Motor neuron (in vitro differentiated cells): Measurements from ENCODE around the gene GRAP2. TPM values are rescaled to one million over a fixed set of nuclear protein-coding genes. Genes with fewer than 3 reads are reported as not detected.
"Not testable (repeated sequence)": the region's sequence is repeated elsewhere in the genome, so short reads cannot be mapped to it uniquely, and the experiment has no call there.

Experiments
- ATAC-seq, 8 experiments: fragments of 200-7000 bp; cut with Tn5 transposase; replicated peaks in 6 of 8; 2 replicates each; pipeline ENCODE4 v1.8.0; 2021; ENCODE audit warnings: mild to moderate bottlenecking in 8 of 8, moderate library complexity in 8 of 8
- H3K27ac ChIP-seq, 2 donors: fragments of 250-450 bp; sonication (Bioruptor Pico); 2 replicates each; pipeline ENCODE4 v1.9.0; 2021; ENCODE audit warnings: antibody characterized with exemption in 2 of 2, mild to moderate bottlenecking in 2 of 2, moderate library complexity in 1 of 2
- H3K4me1 ChIP-seq, 2 donors: fragments of 250-450 bp; sonication (Bioruptor Pico); replicated peaks in 1 of 2; 2 replicates each; pipeline ENCODE4 v1.6.1; 2021; ENCODE audit warnings: antibody characterized with exemption in 2 of 2, mild to moderate bottlenecking in 2 of 2, moderate library complexity in 1 of 2
- H3K4me3 ChIP-seq, 5 donors: fragments of 250-450 bp; sonication (Bioruptor Pico); 2 replicates each; pipeline ENCODE4 v1.9.0; 2021; ENCODE audit warnings: antibody characterized with exemption in 5 of 5, mild to moderate bottlenecking in 5 of 5, moderate library complexity in 4 of 5
- WGBS, 10 experiments: fragments of 450-650 bp; shearing (Covaris generic); methylation state at CpG; one replicate each; pipeline ENCODE4 v1.0.0; 2022; 5-methylcytosine and 5-hydroxymethylcytosine counted together
- in situ Hi-C, 9 experiments: fragments of 400-800 bp; cut with MboI; loops; one replicate each; pipeline ENCODE4 v1.15.0; 2021; ENCODE audit warnings: low sequenced_read_pairs in 9 of 9, low pct_unique_long_range_greater_than_20kb in 2 of 9; ENCODE audit not compliant: unreplicated experiment in 9 of 9
- total RNA-seq, 8 experiments: library from RNA; unstranded; fragments of 300-600 nt; gene quantifications; 2 replicates each; pipeline versions ENCODE4 v1.2.3 to v1.2.4, GENCODE V29; 2022

The GRAP2 gene
- total RNA-seq, result 1 to 10 TPM in 2 of 8 experiments, under 1 TPM in 3, not detected in 3; 0.46 to 1.2 (median 0.76) TPM

DNA sequence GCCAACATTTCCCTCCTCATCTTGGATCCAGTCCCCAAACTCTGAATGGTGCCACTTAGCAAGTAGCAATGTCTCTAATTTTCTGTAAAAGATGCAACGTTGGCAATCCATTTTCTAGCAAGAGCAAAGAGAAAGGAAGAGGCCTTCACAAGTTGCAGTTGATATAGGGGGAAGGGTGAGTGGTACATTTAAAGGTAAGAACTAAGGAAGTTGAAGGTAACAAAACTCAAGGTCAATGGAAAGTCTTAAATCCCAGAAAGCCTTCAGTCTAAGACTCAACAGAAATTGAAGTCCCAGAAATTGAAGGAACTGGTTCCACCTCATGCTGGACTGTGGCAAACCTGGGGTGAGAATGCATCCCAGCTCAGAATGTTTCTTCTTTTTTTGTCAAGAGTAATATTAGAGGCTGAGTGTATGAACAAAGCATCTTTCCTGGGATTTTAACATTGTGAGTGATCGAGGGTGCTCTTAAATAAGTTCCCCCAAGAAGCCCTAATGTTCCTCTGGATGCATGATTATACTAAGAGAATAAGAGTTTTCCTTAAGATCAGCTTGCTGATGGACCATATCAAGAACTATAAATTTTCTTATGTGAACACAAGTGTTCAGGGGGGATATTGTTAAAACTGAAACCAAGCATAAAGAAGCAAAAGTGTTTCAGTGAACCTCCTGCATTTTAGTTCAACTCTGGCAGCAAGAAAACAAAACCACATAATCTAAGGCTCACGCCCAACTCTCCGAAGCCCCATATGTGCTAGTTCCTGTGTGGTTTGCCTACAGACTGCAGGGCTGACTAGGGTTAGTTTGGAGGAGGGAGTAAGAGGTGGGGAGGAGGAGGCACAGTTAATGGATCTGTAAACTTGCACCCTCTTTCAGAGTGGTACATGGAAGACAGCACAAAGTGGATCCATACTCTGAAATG, at the start of gene GRAP2:
Gene GRAP2, plus strand, starts transcription at position 779 of the 922 bp plus-strand sequence. CDS start 46,023 bp downstream, outside the sequence.
- 0 to 80% (median 50%) methylated on average over 1 to 4 of the region's 4 CpGs; no CpG with 5 or more reads in 1 of the 10 experiments for WGBS, 10 experiments
- in situ Hi-C loops, result no loop called here
- peak in 2 of 8 experiments; percentile 33 to 34 for ATAC-seq
- Histone ChIP-seq H3K27ac (no peak within 1 kb of the TSS), H3K4me1 (no peaks in the 10 kb centered on the region), H3K4me3 (no peak within 1 kb of the TSS)

DNA sequence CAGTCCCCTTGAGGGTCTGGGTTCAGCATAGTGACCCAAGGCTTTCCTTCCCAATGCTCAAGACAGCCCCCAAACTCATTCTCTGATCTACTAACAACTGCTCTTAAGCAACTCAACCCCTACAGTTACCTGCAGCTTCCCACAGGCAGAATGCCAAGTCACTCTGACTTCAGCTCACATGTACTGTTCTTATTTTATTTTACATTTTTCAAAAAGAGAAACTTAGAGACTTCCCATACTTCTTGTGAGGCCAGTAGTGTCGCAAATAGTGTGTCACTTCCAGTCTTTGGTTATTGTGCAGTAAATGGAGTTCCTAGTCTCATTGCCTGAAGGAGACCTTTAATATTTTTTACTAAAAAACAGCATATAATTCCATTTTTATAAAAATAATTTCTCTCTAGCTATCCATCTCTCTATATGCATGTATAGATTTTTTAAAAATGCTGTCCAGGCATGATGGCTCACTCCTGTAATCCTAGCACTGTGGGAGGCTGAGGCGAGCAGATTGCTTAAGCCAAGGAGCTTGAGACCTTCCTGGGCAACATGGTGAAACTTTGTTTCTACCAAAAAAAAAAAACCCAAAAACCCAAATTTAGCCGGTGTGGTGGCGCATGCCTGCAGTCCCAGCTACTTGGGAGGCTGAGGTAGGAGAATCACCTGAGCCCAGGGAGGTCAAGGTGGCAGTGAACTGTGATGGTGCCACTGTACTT, 49.1 kb upstream of the GRAP2 start:
- Histone ChIP-seq H3K27ac (no peak overlapping the region), H3K4me3 (no peak overlapping the region), H3K4me1 (no peaks in the 10 kb centered on the region)
- WGBS, 10 experiments, result 47 to 100% (median 78%) methylated on average over 1 to 4 of the region's 4 CpGs; no CpG with 5 or more reads in 1 of the 10 experiments
- ATAC-seq, result no peak
- in situ Hi-C loops, result no loop called here

DNA sequence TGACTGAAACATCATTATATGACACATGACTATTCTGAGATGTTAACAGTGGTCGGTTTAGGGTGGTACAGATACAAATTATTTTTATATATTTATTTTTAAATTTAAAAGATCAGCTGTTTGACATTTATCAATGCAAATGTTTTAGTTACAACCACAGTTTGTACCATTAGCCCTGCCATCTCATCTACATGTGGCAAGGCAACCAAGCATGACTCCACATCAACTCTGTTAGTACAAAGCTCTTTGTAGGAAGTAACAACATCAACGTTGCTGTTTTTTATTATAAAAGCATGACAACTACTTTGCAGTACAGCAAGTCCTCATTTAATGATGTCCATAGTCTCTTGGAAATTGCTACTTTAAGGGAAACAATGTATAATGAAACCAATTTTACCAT, 48.1 kb upstream of the GRAP2 start:
- in situ Hi-C loops, result no loop called here
- H3K4me3 ChIP-seq, result no peak overlapping the region
- ATAC-seq, result no peak
- no peak overlapping the region for H3K27ac ChIP-seq
- WGBS, 10 experiments, result 0 to 80% (median 53%) methylated on average over 1 to 2 of the region's 2 CpGs; no CpG with 5 or more reads in 1 of the 10 experiments
- H3K4me1 ChIP-seq, result no peaks in the 10 kb centered on the region

DNA sequence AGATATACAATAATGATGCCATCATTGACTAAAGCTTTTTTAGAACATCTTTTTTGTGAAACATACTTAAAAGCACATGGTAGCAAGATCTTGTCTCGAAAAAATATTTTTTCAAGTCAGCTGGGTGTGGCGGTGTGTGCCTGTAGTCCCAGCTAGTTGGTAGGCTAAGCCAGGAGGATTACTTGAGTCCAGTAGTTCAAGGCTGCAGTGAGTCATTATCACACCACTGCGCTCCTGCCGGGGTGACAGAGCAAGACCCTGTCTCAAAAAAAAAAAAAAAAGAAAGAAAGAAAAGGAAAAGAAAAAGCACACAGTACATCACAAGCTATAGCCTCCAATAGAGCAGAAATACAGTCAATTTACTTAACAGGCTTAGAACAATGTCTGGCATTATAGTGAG, 44.3 kb upstream of the GRAP2 start:
- Histone ChIP-seq H3K4me1 (no peaks in the 10 kb centered on the region), H3K27ac (no peak overlapping the region), H3K4me3 (no peak overlapping the region)
- no peak for ATAC-seq
- WGBS, 10 experiments, result 24 to 100% (median 77%) methylated on average over 1 to 4 of the region's 4 CpGs; no CpG with 5 or more reads in 2 of the 10 experiments
- in situ Hi-C loops, result no loop called here

DNA sequence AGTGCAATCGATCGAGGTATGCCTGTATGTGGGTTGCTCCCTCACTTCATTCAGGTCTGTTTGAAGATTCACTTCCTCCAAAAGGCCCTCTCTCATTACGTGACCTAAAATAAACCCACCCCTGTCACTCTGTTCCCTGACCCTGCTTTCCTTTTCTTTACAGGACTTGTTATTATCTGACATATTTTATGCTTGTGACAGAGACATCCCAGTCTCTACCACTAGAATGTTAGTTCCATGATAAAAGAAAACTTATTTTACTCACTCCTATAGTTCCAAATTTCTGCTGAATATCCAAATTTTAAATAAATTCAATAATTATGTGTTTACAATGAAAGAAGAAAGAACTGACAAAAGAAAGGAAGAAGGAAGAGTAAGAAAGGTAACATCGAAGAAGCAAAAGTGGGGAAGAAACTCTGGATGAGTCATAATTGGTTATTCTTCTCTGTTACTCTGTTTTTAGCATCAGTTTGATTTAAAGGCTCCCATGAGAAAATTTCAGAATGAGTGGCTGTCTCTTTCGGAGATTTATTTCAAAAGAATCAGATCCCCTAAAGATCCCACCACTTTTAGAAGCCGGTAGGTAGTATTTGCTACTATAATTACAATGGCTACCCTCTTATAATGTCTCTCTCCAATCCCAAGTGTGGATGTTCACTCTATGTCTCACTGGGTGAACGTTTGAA, 40.8 kb upstream of the GRAP2 start:
- H3K4me3 ChIP-seq, result no peak overlapping the region
- no peak for ATAC-seq
- in situ Hi-C loops, result no loop called here
- no peak overlapping the region for H3K27ac ChIP-seq
- no peaks in the 10 kb centered on the region for H3K4me1 ChIP-seq
- WGBS, 10 experiments, result 19 to 97% (median 68%) methylated on average over 3 to 7 of the region's 7 CpGs

DNA sequence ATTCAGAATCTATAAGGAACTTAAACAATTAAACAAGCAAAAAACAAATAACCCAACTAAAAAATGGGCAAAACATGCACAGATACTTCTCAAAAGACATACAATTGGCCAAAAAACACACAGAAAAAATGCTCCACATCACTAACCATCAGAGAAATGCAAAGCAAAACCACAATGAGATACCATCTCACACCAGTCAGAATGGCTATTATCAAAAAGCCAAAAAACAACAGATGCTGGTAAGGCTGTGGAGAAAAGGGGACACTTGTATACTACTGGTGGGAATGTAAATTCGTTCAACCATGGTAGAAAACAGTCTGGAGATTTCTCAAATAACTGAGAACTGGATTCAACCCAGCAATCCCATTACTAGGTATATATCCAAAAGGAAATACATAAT, 32.1 kb upstream of the GRAP2 start:
- in situ Hi-C loops, result no loop called here
- ATAC-seq, result no peak
- H3K4me3 ChIP-seq, result no peak overlapping the region
- no peak overlapping the region for H3K27ac ChIP-seq
- H3K4me1 ChIP-seq, result no peaks in the 10 kb centered on the region
- 0 to 56% (median 38%) methylated on average over 1 of the region's 1 CpG; no CpG with 5 or more reads in 3 of the 10 experiments for WGBS, 10 experiments

DNA sequence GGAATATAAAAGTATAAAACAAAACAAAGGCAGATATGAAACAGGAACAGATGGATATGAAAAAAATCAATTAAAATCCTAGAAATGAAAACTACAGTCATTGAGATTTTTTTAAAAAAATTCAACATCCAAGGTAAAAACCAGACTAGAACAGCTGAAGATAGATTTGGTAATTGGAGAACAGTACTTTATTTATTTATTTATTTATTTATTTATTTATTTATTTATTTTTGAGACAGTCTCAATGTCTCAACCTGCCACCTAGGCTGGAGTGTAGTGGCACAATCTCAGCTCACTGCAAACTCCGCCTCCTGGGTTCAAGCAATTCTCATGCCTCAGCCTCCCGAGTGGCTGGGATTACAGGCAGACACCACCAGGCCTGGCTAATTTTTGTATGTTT, 31.1 kb upstream of the GRAP2 start:
- H3K27ac ChIP-seq, H3K4me1 ChIP-seq, in situ Hi-C loops, H3K4me3 ChIP-seq, ATAC-seq: not testable (repeated sequence)
- WGBS, 10 experiments, result 19 to 100% (median 83%) methylated on average over 1 to 2 of the region's 2 CpGs; no CpG with 5 or more reads in 2 of the 10 experiments

DNA sequence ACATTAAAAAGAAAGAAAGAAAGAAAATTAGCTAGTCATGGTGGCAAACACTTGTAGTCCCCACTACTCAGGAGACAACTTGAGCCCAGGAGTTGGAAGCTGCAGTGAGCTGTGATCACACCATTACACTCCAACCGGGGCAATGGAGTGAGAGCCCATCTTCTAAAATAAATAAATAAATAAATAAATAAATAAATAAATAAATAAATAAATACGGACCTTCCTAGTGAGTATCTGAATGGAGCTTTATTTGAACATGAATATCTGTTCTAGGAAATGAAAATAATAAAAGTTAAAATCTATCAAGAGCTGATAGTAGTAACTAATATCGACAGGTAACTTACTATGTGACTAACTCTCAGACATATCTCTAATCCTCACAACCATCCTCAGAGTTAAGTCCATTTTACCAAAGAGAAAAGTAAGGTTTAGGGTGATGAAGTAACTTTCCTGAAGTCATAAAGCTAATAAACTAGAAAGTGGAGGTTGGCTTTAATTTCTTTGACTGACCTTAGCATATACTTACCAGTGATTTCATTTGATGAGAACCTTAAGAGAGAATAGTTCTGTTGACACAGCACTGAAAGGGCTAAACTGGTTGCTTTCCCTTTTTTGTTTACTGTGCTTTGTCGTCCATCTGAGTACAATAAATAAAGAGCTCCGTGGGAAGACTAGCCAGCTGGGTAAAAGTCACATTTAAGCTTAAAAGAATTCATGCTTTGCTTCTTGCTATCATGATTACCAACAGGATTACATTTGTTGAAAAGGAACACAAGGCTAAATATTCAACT, 29.7 kb upstream of the GRAP2 start:
- 24 to 80% (median 53%) methylated on average over 3 to 5 of the region's 5 CpGs; no CpG with 5 or more reads in 1 of the 10 experiments for WGBS, 10 experiments
- Histone ChIP-seq H3K27ac (no peak overlapping the region), H3K4me3 (no peak overlapping the region), H3K4me1 (no peaks in the 10 kb centered on the region)
- in situ Hi-C loops, result no loop called here
- peak in 1 of 8 experiments; percentile 55 for ATAC-seq

DNA sequence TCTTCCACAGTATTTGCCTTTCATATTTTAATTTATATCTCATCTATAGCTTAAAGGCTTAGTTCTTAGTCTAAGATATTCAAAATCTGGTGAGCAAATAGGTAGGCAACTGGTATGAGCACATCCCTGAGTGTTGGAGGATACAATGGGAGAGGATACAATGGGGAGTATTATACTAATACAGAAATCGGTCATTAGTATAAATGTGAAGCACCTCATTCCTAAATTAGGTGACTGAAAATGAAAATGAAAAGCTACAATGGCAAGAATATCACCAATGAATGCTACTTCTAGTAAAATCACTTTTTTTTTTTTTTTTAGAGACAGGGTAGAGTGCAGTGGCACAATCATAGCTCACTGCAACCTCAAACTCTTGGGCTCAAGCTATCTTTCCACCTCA, 28.3 kb upstream of the GRAP2 start:
- no peak for ATAC-seq
- no peak overlapping the region for H3K27ac ChIP-seq
- in situ Hi-C loops, result no loop called here
- H3K4me1 ChIP-seq, result no peaks in the 10 kb centered on the region
- no peak overlapping the region for H3K4me3 ChIP-seq
- WGBS, 10 experiments, result 0 to 100% (median 47%) methylated on average over 1 of the region's 1 CpG; no CpG with 5 or more reads in 4 of the 10 experiments

DNA sequence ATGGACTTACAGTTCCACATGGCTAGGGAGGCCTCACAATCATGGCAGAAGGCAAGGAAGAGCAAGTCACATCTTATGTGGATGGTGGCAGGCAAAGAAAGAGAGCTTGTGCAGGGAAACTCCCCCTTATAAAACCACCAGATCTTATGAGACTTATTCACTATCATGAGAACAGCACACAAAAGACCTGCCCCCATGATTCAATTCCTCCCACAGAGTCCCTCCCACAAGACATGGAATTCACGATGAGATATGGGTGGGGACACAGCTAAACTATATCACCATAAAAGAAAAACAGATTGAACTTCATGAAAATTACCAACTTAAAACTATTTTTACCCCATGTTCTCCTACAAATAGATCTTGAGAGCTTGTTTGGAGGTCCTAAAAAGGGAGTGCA, 26.9 kb upstream of the GRAP2 start:
- Histone ChIP-seq H3K4me3 (no peak overlapping the region), H3K27ac (no peak overlapping the region), H3K4me1 (no peaks in the 10 kb centered on the region)
- in situ Hi-C loops, result no loop called here
- peak in 2 of 8 experiments; percentile 31 to 65 for ATAC-seq
- 0 to 86% (median 80%) methylated on average over 1 of the region's 1 CpG; no CpG with 5 or more reads in 4 of the 10 experiments for WGBS, 10 experiments

DNA sequence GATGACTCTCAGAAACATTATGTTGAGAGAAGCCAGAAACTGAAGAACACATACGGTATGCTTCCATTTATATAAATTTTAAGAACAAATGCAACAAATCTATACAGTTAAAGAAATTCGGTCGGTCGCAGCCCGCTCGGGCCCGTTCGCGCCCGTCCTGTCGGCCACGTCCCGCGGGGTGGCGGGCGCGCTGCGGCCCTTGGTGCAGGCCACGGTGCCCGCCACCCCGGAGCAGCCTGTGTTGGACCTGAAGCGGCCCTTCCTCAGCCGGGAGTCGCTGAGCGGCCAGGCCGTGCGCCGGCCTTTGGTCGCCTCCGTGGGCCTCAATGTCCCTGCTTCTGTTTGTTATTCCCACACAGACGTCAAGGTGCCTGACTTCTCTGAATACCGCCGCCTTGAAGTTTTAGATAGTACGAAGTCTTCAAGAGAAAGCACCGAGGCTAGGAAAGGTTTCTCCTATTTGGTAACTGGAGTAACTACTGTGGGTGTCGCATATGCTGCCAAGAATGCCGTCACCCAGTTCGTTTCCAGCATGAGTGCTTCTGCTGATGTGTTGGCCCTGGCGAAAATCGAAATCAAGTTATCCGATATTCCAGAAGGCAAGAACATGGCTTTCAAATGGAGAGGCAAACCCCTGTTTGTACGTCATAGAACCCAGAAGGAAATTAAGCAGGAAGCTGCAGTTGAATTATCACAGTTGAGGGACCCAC, 25.6 kb upstream of the GRAP2 start:
- H3K27ac ChIP-seq, in situ Hi-C loops, H3K4me1 ChIP-seq, ATAC-seq, H3K4me3 ChIP-seq: not testable (repeated sequence)
- 57 to 100% (median 92%) methylated on average over 1 to 8 of the region's 42 CpGs; no CpG with 5 or more reads in 3 of the 10 experiments for WGBS, 10 experiments
